Uterus (tissue), 4 donors: ENCODE measurements around the gene HDAC2. TPM values are rescaled to one million over a fixed set of nuclear protein-coding genes. Genes with fewer than 3 reads are reported as not detected.
"Not testable (repeated sequence)": the region's sequence is repeated elsewhere in the genome, so short reads cannot be mapped to it uniquely, and the experiment has no call there.

Experiments
- DNase-seq, 2 donors: peaks; one replicate each; pipeline ENCODE4 v3.0.0-alpha.2; 2019 to 2020
- H3K27ac ChIP-seq, 2 donors: fragments of 200-600 bp; sonication (generic); 1 replicate in 1 of 2; 2 replicates in 1 of 2; pipeline ENCODE4 v1.5.1; 2016 to 2018
- H3K27me3 ChIP-seq, 2 donors: fragments of 200-600 bp; sonication (generic); one replicate each; pipeline ENCODE4 v1.5.1; 2018 to 2019; ENCODE audit warnings: control low read depth in 1 of 2
- H3K36me3 ChIP-seq, 2 donors: fragments of 200-600 bp; sonication (generic); one replicate each; pipeline ENCODE4 v1.5.1; 2019; ENCODE audit warnings: control low read depth in 1 of 2
- H3K4me1 ChIP-seq, 2 donors: fragments of 200-600 bp; sonication (generic); one replicate each; pipeline ENCODE4 v1.5.1; 2018 to 2019; ENCODE audit warnings: control low read depth in 1 of 2
- H3K4me3 ChIP-seq, 2 donors: fragments of 200-600 bp; sonication (generic); 1 replicate in 1 of 2; 2 replicates in 1 of 2; pipeline ENCODE4 v1.5.1; 2018 to 2019; ENCODE audit warnings: mild to moderate bottlenecking in 1 of 2
- H3K9me3 ChIP-seq, 2 donors: fragments of 200-600 bp; sonication (generic); one replicate each; pipeline ENCODE4 v1.5.1; 2019; ENCODE audit warnings: control low read depth in 1 of 2
- CTCF ChIP-seq, 4 experiments: fragments of 200-600 bp in 2 of 4; fragments of 450-650 bp in 2 of 4; sonication (generic) in 2 of 4; IDR thresholded peaks; one replicate each; pipeline ENCODE4 v1.5.1; 2016 to 2019; ENCODE audit warnings: antibody characterized with exemption in 4 of 4, mild to moderate bottlenecking in 2 of 4, moderate library complexity in 1 of 4
- POLR2A ChIP-seq, 2 donors: fragments of 450-650 bp; IDR thresholded peaks; one replicate each; pipeline ENCODE4 v1.6.1; 2016; ENCODE audit warnings: antibody characterized with exemption in 2 of 2, mild to moderate bottlenecking in 1 of 2, moderate library complexity in 1 of 2
- intact Hi-C: fragments of 100-400 bp; cut with DNase I; formaldehyde crosslinking; loops from one replicate; pipeline ENCODE4 v1.15.1; 2023; ENCODE audit warnings: low total_unique reads
- total RNA-seq, 4 donors: library from RNA; depleted of rRNA in 3 of 4; stranded (reverse); fragments of >200 nt in 3 of 4; gene quantifications; one replicate each; pipeline versions ENCODE4 v1.1.0 to v1.2.4, GENCODE V29; 2014 to 2023
- donor health status: DM: yes; HTN: yes; CAD: no.

The HDAC2 gene
- total RNA-seq, 4 donors from 2014 or later = 33.8 to 190 (median 113) TPM

GRCh38 chr6:113989675-113990074, 18.7 kb upstream of the HDAC2 start:
- Histone ChIP-seq H3K27ac (no peak overlapping the region), H3K4me1 (no peaks in the 10 kb centered on the region), H3K9me3 (no peaks in the 10 kb centered on the region), H3K27me3 (no peaks in the 10 kb centered on the region), H3K4me3 (no peak overlapping the region), H3K36me3 (no peaks in the 10 kb centered on the region)
- DNase-seq = no peak
- TF ChIP-seq CTCF (IDR thresholded peaks at IDR 0.05) = no peak
- no peak for TF ChIP-seq POLR2A (IDR thresholded peaks at IDR 0.05)
- intact Hi-C loops = no loop called here

GRCh38 chr6:113982675-113983074, 11.7 kb upstream of the HDAC2 start:
- H3K27me3 ChIP-seq, H3K9me3 ChIP-seq, H3K4me1 ChIP-seq, H3K36me3 ChIP-seq, intact Hi-C loops, H3K27ac ChIP-seq, DNase-seq, H3K4me3 ChIP-seq: not testable (repeated sequence)

GRCh38 chr6:113982055-113982550, 11.2 kb upstream of the HDAC2 start:
- no peaks in the 10 kb centered on the region for H3K9me3 ChIP-seq
- intact Hi-C loops = no loop called here
- no peaks in the 10 kb centered on the region for H3K4me1 ChIP-seq
- H3K27ac ChIP-seq = no peak overlapping the region
- no peak overlapping the region for H3K4me3 ChIP-seq
- H3K27me3 ChIP-seq = no peaks in the 10 kb centered on the region
- no peaks in the 10 kb centered on the region for H3K36me3 ChIP-seq
- no peak for TF ChIP-seq CTCF (IDR thresholded peaks at IDR 0.05)
- TF ChIP-seq POLR2A (IDR thresholded peaks at IDR 0.05) = no peak
- DNase-seq = no peak

GRCh38 chr6:113980937-113981554, 10.1 kb upstream of the HDAC2 start:
- H3K9me3 ChIP-seq = no peaks in the 10 kb centered on the region
- no peak overlapping the region for H3K27ac ChIP-seq
- H3K27me3 ChIP-seq = no peaks in the 10 kb centered on the region
- H3K4me1 ChIP-seq = no peaks in the 10 kb centered on the region
- intact Hi-C loops = no loop called here
- H3K36me3 ChIP-seq = no peaks in the 10 kb centered on the region
- TF ChIP-seq CTCF (IDR thresholded peaks at IDR 0.05) = peak in 2 of 4 experiments; percentile 17 to 32
- no peak for TF ChIP-seq POLR2A (IDR thresholded peaks at IDR 0.05)
- no peak overlapping the region for H3K4me3 ChIP-seq
- no peak for DNase-seq

GRCh38 chr6:113979937-113980336, 9.0 kb upstream of the HDAC2 start:
- no peaks in the 10 kb centered on the region for H3K4me1 ChIP-seq
- H3K27me3 ChIP-seq = no peaks in the 10 kb centered on the region
- H3K36me3 ChIP-seq = no peaks in the 10 kb centered on the region
- TF ChIP-seq CTCF (IDR thresholded peaks at IDR 0.05) = no peak
- TF ChIP-seq POLR2A (IDR thresholded peaks at IDR 0.05) = no peak
- H3K4me3 ChIP-seq = no peak overlapping the region
- H3K9me3 ChIP-seq = no peaks in the 10 kb centered on the region
- H3K27ac ChIP-seq = no peak overlapping the region
- intact Hi-C loops = no loop called here
- DNase-seq = no peak
